Smooth muscle cell (in vitro differentiated cells): ENCODE results near the gene HOXD10. TPM values are rescaled to one million over a fixed set of nuclear protein-coding genes. Genes with fewer than 3 reads are reported as not detected.

Source experiments
- DNase-seq: peaks from one replicate; lab custom pipeline; 2025; ENCODE audit not compliant: unreplicated experiment; lab: John Stamatoyannopoulos, UW
- H2AFZ ChIP-seq: fragments of 200-600 bp; sonication (generic); 2 replicates; pipeline ENCODE4 v1.6.0; 2016; ENCODE audit warnings: antibody characterized with exemption, low read depth, mild to moderate bottlenecking
- H3F3A ChIP-seq: fragments of 200-600 bp; sonication (generic); 2 replicates; pipeline ENCODE4 v1.6.0; 2017; ENCODE audit warnings: antibody characterized with exemption, low read depth
- H3K27ac ChIP-seq: fragments of 200-600 bp; sonication (generic); 2 replicates; pipeline ENCODE4 v1.5.1; 2016; ENCODE audit warnings: low read depth, mild to moderate bottlenecking
- H3K27me3 ChIP-seq: fragments of 200-600 bp; sonication (generic); 2 replicates; pipeline ENCODE4 v1.6.1; 2016; ENCODE audit warnings: low read depth, mild to moderate bottlenecking
- H3K36me3 ChIP-seq: fragments of 200-600 bp; sonication (generic); 2 replicates; pipeline ENCODE4 v1.5.1; 2016; ENCODE audit warnings: low read depth
- H3K4me1 ChIP-seq: fragments of 200-600 bp; sonication (generic); 2 replicates; pipeline ENCODE4 v1.5.1; 2016; ENCODE audit warnings: low read depth
- H3K4me2 ChIP-seq: fragments of 200-600 bp; sonication (generic); 2 replicates; pipeline ENCODE4 v1.6.0; 2016; ENCODE audit warnings: mild to moderate bottlenecking
- H3K4me3 ChIP-seq: fragments of 200-600 bp; sonication (generic); 2 replicates; pipeline ENCODE4 v1.5.1; 2016; ENCODE audit warnings: mild to moderate bottlenecking
- H3K79me2 ChIP-seq: fragments of 200-600 bp; sonication (generic); 2 replicates; pipeline ENCODE4 v1.6.0; 2016; ENCODE audit warnings: low read depth, mild to moderate bottlenecking
- H3K9ac ChIP-seq: fragments of 200-600 bp; sonication (generic); 2 replicates; pipeline ENCODE4 v1.6.0; 2016; ENCODE audit warnings: low read depth
- H3K9me3 ChIP-seq: fragments of 200-600 bp; sonication (generic); replicated peaks from 2 replicates; pipeline ENCODE4 v1.5.1; 2016; ENCODE audit warnings: low read depth
- H4K20me1 ChIP-seq: fragments of 200-600 bp; sonication (generic); 2 replicates; pipeline ENCODE4 v1.6.0; 2016; ENCODE audit warnings: low read depth
- CTCF ChIP-seq: fragments of 200-600 bp; sonication (generic); IDR thresholded peaks from 2 replicates; pipeline ENCODE4 v1.5.1; 2017; ENCODE audit warnings: borderline replicate concordance, mild to moderate bottlenecking, antibody characterized with exemption; ENCODE audit not compliant: insufficient read depth, poor library complexity, severe bottlenecking
- WGBS: methylation state at CpG from one replicate; pipeline ENCODE4 v1.1.7; 2016; ENCODE audit warnings: low lambda C conversion rate; 5-methylcytosine and 5-hydroxymethylcytosine counted together
- polyA plus RNA-seq: library from polyadenylated mRNA; unstranded; fragments of >200 nt; fragmentation: Nextera tagmentation; extraction: Ambion mirVana; gene quantifications from 2 replicates; pipeline ENCODE4 v1.2.1, GENCODE V29; 2016
- total RNA-seq: library from RNA; depleted of rRNA; stranded (reverse); fragments of >200 nt; gene quantifications from 2 replicates; pipeline ENCODE4 v1.2.3, GENCODE V29; 2014

The HOXD10 gene
- total and polyA plus RNA-seq, 2 experiments from 2014 or later = 9.9 to 11.4 TPM

- Histone ChIP-seq H3K79me2 (no peaks in the 10 kb centered on the region), H2AFZ (no peak overlapping the region), H3K27ac (no peak overlapping the region), H3K36me3 (no peaks in the 10 kb centered on the region), H3K9ac (no peak overlapping the region), H3K27me3 (peaks cover 100% of the 10 kb centered on the region), H3K9me3 (no peaks in the 10 kb centered on the region), H3K4me2 (peak overlapping the region; percentile 68), H3F3A (no peaks in the 10 kb centered on the region), H3K4me3 (peak overlapping the region; percentile 41), H3K4me1 (no peaks in the 10 kb centered on the region), H4K20me1 (no peaks in the 10 kb centered on the region)
- WGBS = 53% methylated on average over 7 of the region's 7 CpGs
- DNase-seq = no peak
- TF ChIP-seq CTCF = no peak
Measured at GRCh38 chr2:176074919-176075425, 41.6 kb upstream of the HOXD10 start.

- Histone ChIP-seq H3K4me2 (peak overlapping the region; percentile 68), H3K4me3 (peak overlapping the region; percentile 41), H3F3A (no peaks in the 10 kb centered on the region), H3K36me3 (no peaks in the 10 kb centered on the region), H4K20me1 (no peaks in the 10 kb centered on the region), H2AFZ (no peak overlapping the region), H3K27me3 (peaks cover 97% of the 10 kb centered on the region), H3K9ac (no peak overlapping the region), H3K79me2 (no peaks in the 10 kb centered on the region), H3K4me1 (no peaks in the 10 kb centered on the region), H3K27ac (no peak overlapping the region), H3K9me3 (no peaks in the 10 kb centered on the region)
- WGBS = 11% methylated on average over 15 of the region's 15 CpGs
- DNase-seq = no peak
- TF ChIP-seq CTCF = no peak
Measured at GRCh38 chr2:176075481-176075880, 41.1 kb upstream of the HOXD10 start.

GRCh38 chr2:176076063-176076462 is 40.5 kb upstream of the HOXD10 start:
- H3F3A ChIP-seq = no peaks in the 10 kb centered on the region
- H3K4me2 ChIP-seq = peak overlapping the region; percentile 68
- H3K27me3 ChIP-seq = peaks cover 97% of the 10 kb centered on the region

More at GRCh38 chr2:176076063-176076462, 40.5 kb upstream of the HOXD10 start:
- TF ChIP-seq CTCF = no peak
- Histone ChIP-seq H3K36me3 (no peaks in the 10 kb centered on the region), H3K9ac (no peak overlapping the region), H3K79me2 (no peaks in the 10 kb centered on the region), H4K20me1 (no peaks in the 10 kb centered on the region), H3K27ac (no peak overlapping the region), H3K4me1 (no peaks in the 10 kb centered on the region), H2AFZ (no peak overlapping the region), H3K4me3 (peak overlapping the region; percentile 41), H3K9me3 (no peaks in the 10 kb centered on the region)
- no peak for DNase-seq
- WGBS = 53% methylated on average over 7 of the region's 7 CpGs
